HepG2 (cell line): ENCODE results near the gene TTC6. TPM values are rescaled to one million over a fixed set of nuclear protein-coding genes. Genes with fewer than 3 reads are reported as not detected.

Experiments
- ESRRA ChIP-seq: sonication (generic); formaldehyde crosslinking; IDR thresholded peaks from 2 replicates; pipeline ENCODE4 v1.5.1; 2020; ENCODE audit warnings: mild to moderate bottlenecking, low read depth, missing genetic modification reagents
- HMG20B ChIP-seq: conservative IDR thresholded peaks from 2 replicates; pipeline ENCODE4 v1.6.1; 2016; ENCODE audit warnings: missing genetic modification reagents, missing compliant biosample characterization
- NFYC ChIP-seq: IDR thresholded peaks from 2 replicates; pipeline ENCODE4 v1.6.1; 2016; ENCODE audit warnings: missing genetic modification reagents, missing compliant biosample characterization
- PHF8 ChIP-seq: sonication (generic); formaldehyde crosslinking; IDR thresholded peaks from 2 replicates; pipeline ENCODE4 v1.5.0; 2020; ENCODE audit warnings: missing genetic modification reagents
- SKI ChIP-seq: fragments of 450-650 bp; IDR thresholded peaks from one replicate; pipeline ENCODE4 v1.6.1; 2018; ENCODE audit warnings: mild to moderate bottlenecking; ENCODE audit not compliant: partially characterized antibody
- SNAPC4 ChIP-seq: sonication (generic); formaldehyde crosslinking; IDR thresholded peaks from 2 replicates; pipeline ENCODE4 v1.4.0; 2020; ENCODE audit warnings: mild to moderate bottlenecking, missing genetic modification reagents
- ZBTB40 ChIP-seq, 2 experiments: fragments of 450-650 bp in 1 of 2; sonication (generic) in 1 of 2; formaldehyde crosslinking in 1 of 2; IDR thresholded peaks; 2 replicates each; pipeline versions ENCODE4 v1.6.1 to v1.8.0; 2016 to 2022; ENCODE audit warnings: antibody characterized with exemption in 1 of 2, mild to moderate bottlenecking in 1 of 2, missing genetic modification reagents in 1 of 2
- ZNF281 ChIP-seq: sonication (generic); formaldehyde crosslinking; IDR thresholded peaks from 2 replicates; pipeline ENCODE4 v1.4.0; 2020; ENCODE audit warnings: missing genetic modification reagents, borderline replicate concordance
- ZNF282 ChIP-seq: fragments of 450-650 bp; IDR thresholded peaks from 2 replicates; pipeline ENCODE4 v1.6.1; 2018; ENCODE audit not compliant: partially characterized antibody
- ZNF614 ChIP-seq: IDR thresholded peaks from 2 replicates; pipeline ENCODE4 v1.6.1; 2018; ENCODE audit warnings: missing biosample characterization, missing genetic modification reagents, inconsistent platforms, borderline replicate concordance
- polyA plus RNA-seq, 8 experiments: library from polyadenylated mRNA; depleted of rRNA in 3 of 8; stranded (reverse) in 7 of 8; unstranded in 1 of 8; fragments of >200 nt; fragmentation: Illumina TruSeq in 4 of 8; extraction: Trizol in 4 of 8; gene quantifications; 2 replicates each; pipeline versions ENCODE4 v1.2.1 to v1.2.3, GENCODE V29; 2011 to 2016; ENCODE audit warnings: low read depth in 4 of 8, missing spikeins in 1 of 8, mixed read lengths in 1 of 8; ENCODE audit not compliant: insufficient read depth in 1 of 8
- total RNA-seq, 5 experiments: library from RNA; depleted of rRNA; stranded (reverse); fragments of >200 nt; fragmentation: Illumina TruSeq; extraction: Trizol; gene quantifications; 2 replicates each; pipeline ENCODE4 v1.2.3, GENCODE V29; 2016; ENCODE audit warnings: low read depth in 1 of 5

The TTC6 gene
- total and polyA plus RNA-seq, 2 of the 13 experiments (the other 11 are each of a cell fraction or from before 2014, with no cell fraction given): 9.3 to 27.4 TPM

GRCh38 chr14:37588956-37589714 lies 6.3 kb upstream of the TTC6 start (continued):
- peak; percentile 40; the same call in 1 of the 2 replicates for TF ChIP-seq ZNF281 (CRISPR knock-in tag)
- no peak for TF ChIP-seq SNAPC4
- TF ChIP-seq NFYC (CRISPR knock-in tag): no peak
- no peak for TF ChIP-seq ESRRA (CRISPR knock-in tag)
- no peak for TF ChIP-seq SKI
- no peak for TF ChIP-seq ZBTB40 (IDR thresholded peaks at IDR 0.05)
- 0 out of 2 replicates have a peak, but pooled peaks have one; percentile 26 for TF ChIP-seq ZBTB40 (CRISPR knock-in tag; IDR thresholded peaks at IDR 0.05)
- no peak for TF ChIP-seq PHF8 (CRISPR knock-in tag)
- peak; percentile 32; the same call in 1 of the 2 replicates for TF ChIP-seq ZNF614 (CRISPR knock-in tag)
- no peak for TF ChIP-seq ZNF282
- TF ChIP-seq HMG20B (CRISPR knock-in tag): no peak; the same call in 1 of the 2 replicates
